ENCODE results near the gene BMP2. TPM values are rescaled to one million over a fixed set of nuclear protein-coding genes. Genes with fewer than 3 reads are reported as not detected.

Gene BMP2
- total and polyA plus RNA-seq, 7 experiments from 2014 or later = 0.08 TPM; not detected in 6

GRCh38 chr20:6812530-6812929 lies 45.0 kb downstream of the BMP2 start:
- Mint-ChIP-seq H3K9me3 (peaks cover 0 to 6% (median 3%) of the 10 kb centered on the region in 11 donors), H3K4me3 (no peak overlapping the region), H3K36me3 (no peaks in the 10 kb centered on the region), H3K27me3 (peaks cover 0 to 6% (median 0%) of the 10 kb centered on the region in 5 donors), H3K4me1 (no peaks in the 10 kb centered on the region), H3K27ac (no peak overlapping the region)
- CTCF ChIA-PET = no interaction called here
- Histone ChIP-seq H3K27me3 (ENCODE audit: control insufficient read depth in 2 of 2, insufficient read depth in 2 of 2, low read length in 2 of 2) (no peaks in the 10 kb centered on the region), H3K36me3 (ENCODE audit: control insufficient read depth in 2 of 3, insufficient read depth in 3 of 3, low read length in 3 of 3) (no peaks in the 10 kb centered on the region), H3K4me3 (ENCODE audit: low read length) (no peak overlapping the region), H3K4me1 (ENCODE audit: control insufficient read depth in 2 of 2, insufficient read depth in 2 of 2, low read length in 2 of 2) (no peaks in the 10 kb centered on the region), H3K27ac (ENCODE audit: low read depth, low read length) (no peak overlapping the region), H3K9me3 (ENCODE audit: control insufficient read depth in 2 of 3, low read length in 3 of 3) (no peaks in the 10 kb centered on the region)
- no peak for DNase-seq
- intact Hi-C loops (cut with micrococcal nuclease) = no loop called here
- POLR2A ChIA-PET = no interaction called here
- ATAC-seq = no peak

DNA sequence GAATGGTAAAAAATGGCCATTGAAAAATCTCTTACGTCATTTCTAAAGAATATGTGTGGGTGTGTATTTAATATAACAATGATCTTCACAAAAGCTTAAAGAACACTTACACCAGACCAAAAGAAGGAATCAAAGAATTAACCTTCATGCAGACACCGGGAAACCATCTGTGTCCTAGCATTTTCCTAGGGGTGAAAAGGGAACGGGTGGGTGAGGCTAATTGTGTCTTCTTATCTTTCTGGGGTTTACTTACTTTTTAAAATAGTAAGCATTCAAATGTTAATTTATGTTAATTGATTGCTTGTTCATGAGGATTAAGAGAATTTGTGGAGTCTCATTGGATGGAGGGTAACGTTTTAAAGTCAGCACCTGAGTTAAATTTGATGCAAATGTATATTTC lies 47.5 kb downstream of the BMP2 start:
- DNase-seq (no peak), ATAC-seq (no peak)
- intact Hi-C loops (cut with micrococcal nuclease) = no loop called here
- Mint-ChIP-seq H3K4me1 (no peaks in the 10 kb centered on the region), H3K27ac (no peak overlapping the region), H3K9me3 (peaks cover 0 to 8% (median 4%) of the 10 kb centered on the region in 11 donors), H3K4me3 (no peak overlapping the region), H3K27me3 (peaks cover 0 to 6% (median 0%) of the 10 kb centered on the region in 5 donors), H3K36me3 (no peaks in the 10 kb centered on the region)
- CTCF ChIA-PET = no interaction called here
- no peak overlapping the region for H3K27ac ChIP-seq (ENCODE audit: low read depth, low read length)
- no peaks in the 10 kb centered on the region for H3K4me1 ChIP-seq (ENCODE audit: control insufficient read depth in 2 of 2, insufficient read depth in 2 of 2, low read length in 2 of 2)
- POLR2A ChIA-PET = no interaction called here
- no peaks in the 10 kb centered on the region for H3K9me3 ChIP-seq (ENCODE audit: control insufficient read depth in 2 of 3, low read length in 3 of 3)
- no peaks in the 10 kb centered on the region for H3K36me3 ChIP-seq (ENCODE audit: control insufficient read depth in 2 of 3, insufficient read depth in 3 of 3, low read length in 3 of 3)
- no peak overlapping the region for H3K4me3 ChIP-seq (ENCODE audit: low read length)
- no peaks in the 10 kb centered on the region for H3K27me3 ChIP-seq (ENCODE audit: control insufficient read depth in 2 of 2, insufficient read depth in 2 of 2, low read length in 2 of 2)

GRCh38 chr20:6818033-6818808 lies 50.7 kb downstream of the BMP2 start:
- POLR2A ChIA-PET = no interaction called here
- no peaks in the 10 kb centered on the region for H3K27me3 ChIP-seq (ENCODE audit: control insufficient read depth in 2 of 2, insufficient read depth in 2 of 2, low read length in 2 of 2)
- H3K27ac Mint-ChIP-seq = peak overlapping the region in 1 of 9 donors; percentile 62
- no peak overlapping the region for H3K4me3 ChIP-seq (ENCODE audit: low read length)
- no peak overlapping the region for H3K27ac ChIP-seq (ENCODE audit: low read depth, low read length)
- H3K4me1 Mint-ChIP-seq = no peaks in the 10 kb centered on the region
- no peak overlapping the region for H3K4me3 Mint-ChIP-seq
- H3K9me3 Mint-ChIP-seq = peaks cover 0 to 8% (median 3%) of the 10 kb centered on the region in 11 donors
- DNase-seq (no peak), ATAC-seq (no peak)
- no peaks in the 10 kb centered on the region for H3K27me3 Mint-ChIP-seq
- CTCF ChIA-PET = no interaction called here
- H3K36me3 ChIP-seq (ENCODE audit: control insufficient read depth in 2 of 3, insufficient read depth in 3 of 3, low read length in 3 of 3) = no peaks in the 10 kb centered on the region
- no peaks in the 10 kb centered on the region for H3K36me3 Mint-ChIP-seq
- intact Hi-C loops (cut with micrococcal nuclease) = no loop called here
- H3K4me1 ChIP-seq (ENCODE audit: control insufficient read depth in 2 of 2, insufficient read depth in 2 of 2, low read length in 2 of 2) = no peaks in the 10 kb centered on the region
- no peaks in the 10 kb centered on the region for H3K9me3 ChIP-seq (ENCODE audit: control insufficient read depth in 2 of 3, low read length in 3 of 3)

- Histone ChIP-seq H3K27ac (ENCODE audit: low read depth, low read length) (no peak overlapping the region), H3K36me3 (ENCODE audit: control insufficient read depth in 2 of 3, insufficient read depth in 3 of 3, low read length in 3 of 3) (no peaks in the 10 kb centered on the region), H3K27me3 (ENCODE audit: control insufficient read depth in 2 of 2, insufficient read depth in 2 of 2, low read length in 2 of 2) (no peaks in the 10 kb centered on the region), H3K9me3 (ENCODE audit: control insufficient read depth in 2 of 3, low read length in 3 of 3) (no peaks in the 10 kb centered on the region), H3K4me3 (ENCODE audit: low read length) (no peak overlapping the region), H3K4me1 (ENCODE audit: control insufficient read depth in 2 of 2, insufficient read depth in 2 of 2, low read length in 2 of 2) (no peaks in the 10 kb centered on the region)
- ChIA-PET POLR2A (no interaction called here), CTCF (no interaction called here)
- intact Hi-C loops (cut with micrococcal nuclease) = no loop called here
- Mint-ChIP-seq H3K4me3 (no peak overlapping the region), H3K27me3 (no peaks in the 10 kb centered on the region), H3K4me1 (no peaks in the 10 kb centered on the region), H3K9me3 (peaks cover 0 to 8% (median 2%) of the 10 kb centered on the region in 11 donors), H3K27ac (no peak overlapping the region), H3K36me3 (no peaks in the 10 kb centered on the region)
- no peak for DNase-seq
- no peak for ATAC-seq
Observed at GRCh38 chr20:6819599-6819998, 52.1 kb downstream of the BMP2 start.

DNA sequence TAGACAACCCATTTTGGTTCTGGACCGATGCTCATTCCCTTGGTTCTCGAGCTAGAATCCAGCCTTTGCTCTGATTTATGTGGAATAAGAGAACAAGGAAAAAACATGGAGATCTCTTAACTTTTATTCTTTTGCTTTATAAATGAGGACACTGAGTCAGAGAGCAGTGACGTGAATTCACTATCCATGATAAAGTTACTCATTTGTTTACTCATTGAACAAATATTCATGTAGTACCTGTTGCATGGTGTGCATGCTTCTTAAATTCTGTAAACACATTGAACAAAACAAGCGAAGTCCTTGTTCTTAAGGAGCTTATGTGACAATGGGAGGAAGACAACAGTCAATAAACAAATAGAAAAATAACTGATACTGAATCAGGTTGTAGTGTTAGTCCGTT lies 56.9 kb downstream of the BMP2 start:
- no peak overlapping the region for H3K27ac Mint-ChIP-seq
- no peaks in the 10 kb centered on the region for H3K27me3 ChIP-seq (ENCODE audit: control insufficient read depth in 2 of 2, insufficient read depth in 2 of 2, low read length in 2 of 2)
- ATAC-seq = no peak
- no peaks in the 10 kb centered on the region for H3K36me3 ChIP-seq (ENCODE audit: control insufficient read depth in 2 of 3, insufficient read depth in 3 of 3, low read length in 3 of 3)
- intact Hi-C loops (cut with micrococcal nuclease) = no loop called here
- peaks cover 0 to 5% (median under 1%) of the 10 kb centered on the region in 11 donors for H3K9me3 Mint-ChIP-seq
- no peak for DNase-seq
- no peak overlapping the region for H3K4me3 ChIP-seq (ENCODE audit: low read length)
- no peaks in the 10 kb centered on the region for H3K36me3 Mint-ChIP-seq
- no peaks in the 10 kb centered on the region for H3K9me3 ChIP-seq (ENCODE audit: control insufficient read depth in 2 of 3, low read length in 3 of 3)
- no peaks in the 10 kb centered on the region for H3K4me1 ChIP-seq (ENCODE audit: control insufficient read depth in 2 of 2, insufficient read depth in 2 of 2, low read length in 2 of 2)
- H3K27me3 Mint-ChIP-seq = no peaks in the 10 kb centered on the region
- H3K27ac ChIP-seq (ENCODE audit: low read depth, low read length) = no peak overlapping the region
- ChIA-PET POLR2A (interaction anchor here (0.6 kb wide), 1 partner anchor 19 kb away, joined by 3 read pairs; no protein-coding TSS in a partner anchor), CTCF (no interaction called here)
- no peak overlapping the region for H3K4me3 Mint-ChIP-seq
- no peaks in the 10 kb centered on the region for H3K4me1 Mint-ChIP-seq

GRCh38 chr20:6827472-6827871 lies 60.0 kb downstream of the BMP2 start:
- no peak overlapping the region for H3K4me3 ChIP-seq (ENCODE audit: low read length)
- Mint-ChIP-seq H3K9me3 (peaks cover 0 to 5% (median 0%) of the 10 kb centered on the region in 11 donors), H3K27me3 (no peaks in the 10 kb centered on the region), H3K4me3 (no peak overlapping the region), H3K27ac (no peak overlapping the region), H3K4me1 (no peaks in the 10 kb centered on the region), H3K36me3 (no peaks in the 10 kb centered on the region)
- no peaks in the 10 kb centered on the region for H3K9me3 ChIP-seq (ENCODE audit: control insufficient read depth in 2 of 3, low read length in 3 of 3)
- ChIA-PET POLR2A (no interaction called here), CTCF (no interaction called here)
- no peak overlapping the region for H3K27ac ChIP-seq (ENCODE audit: low read depth, low read length)
- DNase-seq (no peak), ATAC-seq (no peak)
- H3K27me3 ChIP-seq (ENCODE audit: control insufficient read depth in 2 of 2, insufficient read depth in 2 of 2, low read length in 2 of 2) = no peaks in the 10 kb centered on the region
- H3K4me1 ChIP-seq (ENCODE audit: control insufficient read depth in 2 of 2, insufficient read depth in 2 of 2, low read length in 2 of 2) = no peaks in the 10 kb centered on the region
- H3K36me3 ChIP-seq (ENCODE audit: control insufficient read depth in 2 of 3, insufficient read depth in 3 of 3, low read length in 3 of 3) = no peaks in the 10 kb centered on the region
- intact Hi-C loops (cut with micrococcal nuclease) = loop anchor here in 1 of 2 donors (5.0 kb wide), 1 partner anchor 1895 kb away; no protein-coding TSS in a partner anchor

GRCh38 chr20:6828794-6829423 lies 61.4 kb downstream of the BMP2 start:
- no peaks in the 10 kb centered on the region for H3K4me1 Mint-ChIP-seq
- DNase-seq = peak in 1 of 9 donors; percentile 3

More at GRCh38 chr20:6828794-6829423, 61.4 kb downstream of the BMP2 start:
- no peak overlapping the region for H3K27ac ChIP-seq (ENCODE audit: low read depth, low read length)
- ChIA-PET CTCF (no interaction called here), POLR2A (no interaction called here)
- H3K4me1 ChIP-seq (ENCODE audit: control insufficient read depth in 2 of 2, insufficient read depth in 2 of 2, low read length in 2 of 2) = no peaks in the 10 kb centered on the region
- no peaks in the 10 kb centered on the region for H3K36me3 ChIP-seq (ENCODE audit: control insufficient read depth in 2 of 3, insufficient read depth in 3 of 3, low read length in 3 of 3)
- Mint-ChIP-seq H3K27me3 (no peaks in the 10 kb centered on the region), H3K9me3 (peaks cover 0 to 6% (median 0%) of the 10 kb centered on the region in 11 donors), H3K27ac (no peak overlapping the region), H3K36me3 (no peaks in the 10 kb centered on the region), H3K4me3 (no peak overlapping the region)
- H3K27me3 ChIP-seq (ENCODE audit: control insufficient read depth in 2 of 2, insufficient read depth in 2 of 2, low read length in 2 of 2) = no peaks in the 10 kb centered on the region
- H3K4me3 ChIP-seq (ENCODE audit: low read length) = no peak overlapping the region
- H3K9me3 ChIP-seq (ENCODE audit: control insufficient read depth in 2 of 3, low read length in 3 of 3) = no peaks in the 10 kb centered on the region
- intact Hi-C loops (cut with micrococcal nuclease) = loop anchor here in 1 of 2 donors (5.0 kb wide), 1 partner anchor 1893 kb away; no protein-coding TSS in a partner anchor
- peak; percentile 66 for ATAC-seq
